HG02870 (cell line): ENCODE data around the gene CLIP3.
A peak's percentile ranks its signal among the peaks of the same experiment; 100 is the strongest.
"Not testable (repeated sequence)": the region's sequence is repeated elsewhere in the genome, so short reads cannot be mapped to it uniquely, and the experiment has no call there.

Experiments
- ATAC-seq: cut with Tn5 transposase; IDR thresholded peaks from one replicate; pipeline ENCODE4 v1.9.1; 2021; ENCODE audit warnings: mild to moderate bottlenecking, moderate library complexity; ENCODE audit not compliant: unreplicated experiment

CLIP3 gene

DNA sequence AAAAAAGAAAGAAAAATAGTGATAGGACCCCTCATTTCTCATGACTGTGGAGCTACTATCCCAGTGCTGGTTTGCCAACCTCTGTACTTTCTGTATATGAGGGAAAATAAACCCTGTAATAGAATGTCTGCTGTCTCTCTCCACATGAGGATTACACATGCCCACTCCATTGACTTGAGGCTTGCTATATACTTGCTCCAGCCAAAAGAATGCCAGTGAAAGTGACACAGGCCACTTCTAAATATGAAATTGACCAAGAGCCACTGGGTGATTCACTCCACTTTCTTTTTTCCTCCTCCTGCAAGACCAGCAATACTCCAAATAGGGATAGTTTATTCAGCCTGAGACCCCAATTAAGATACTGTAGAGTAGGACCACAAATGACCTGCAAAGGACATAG lies 15.2 kb upstream of the CLIP3 start:
- ATAC-seq = no peak

DNA sequence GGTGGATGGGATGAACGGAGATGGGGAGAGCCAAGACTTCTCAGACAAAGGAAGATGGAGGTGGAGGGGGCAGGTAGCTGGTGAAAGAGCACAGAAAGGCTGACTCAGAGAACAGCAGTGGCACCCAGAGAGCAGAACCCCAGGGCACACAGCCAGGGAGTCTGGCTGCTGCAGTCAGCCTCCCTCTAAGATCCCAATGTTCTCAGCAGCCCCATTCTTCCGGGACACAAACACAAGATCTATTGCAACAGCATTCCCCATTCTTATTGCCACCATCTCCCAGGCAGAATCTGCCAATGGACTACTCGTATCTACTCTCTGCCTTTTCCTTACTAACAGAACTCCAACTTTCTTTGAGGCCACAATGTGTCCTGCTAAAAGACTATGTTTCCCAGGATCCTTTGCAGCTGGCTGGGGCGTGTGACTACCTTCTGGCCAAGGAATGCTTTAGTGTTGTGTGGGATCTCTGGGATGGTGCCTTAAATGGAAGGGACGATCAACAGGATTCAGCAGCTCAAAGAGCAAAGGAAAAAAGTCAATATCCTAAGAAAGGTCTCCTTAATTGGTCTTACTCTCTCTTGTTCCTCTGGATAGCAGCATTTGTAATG lies 13.9 kb upstream of the CLIP3 start:
- no peak for ATAC-seq

DNA sequence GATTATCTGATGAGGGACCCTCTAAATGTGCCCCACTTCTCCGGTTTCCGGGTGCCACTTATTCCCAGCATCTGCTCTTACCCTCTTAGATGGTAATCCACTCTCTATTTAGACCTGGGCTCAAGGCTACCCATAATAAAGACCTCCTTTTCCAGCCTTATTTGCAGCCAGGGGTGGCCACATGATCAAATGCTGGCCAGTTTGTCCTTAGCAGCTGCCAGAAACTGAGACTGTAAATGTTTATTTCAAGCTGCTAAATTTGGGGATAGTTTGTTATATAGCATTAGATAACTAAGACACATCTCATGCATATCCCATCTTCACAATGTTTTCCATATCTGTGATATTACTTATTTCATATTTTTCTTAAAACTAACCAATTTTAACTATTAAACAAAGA lies 11.3 kb upstream of the CLIP3 start:
- no peak for ATAC-seq

DNA sequence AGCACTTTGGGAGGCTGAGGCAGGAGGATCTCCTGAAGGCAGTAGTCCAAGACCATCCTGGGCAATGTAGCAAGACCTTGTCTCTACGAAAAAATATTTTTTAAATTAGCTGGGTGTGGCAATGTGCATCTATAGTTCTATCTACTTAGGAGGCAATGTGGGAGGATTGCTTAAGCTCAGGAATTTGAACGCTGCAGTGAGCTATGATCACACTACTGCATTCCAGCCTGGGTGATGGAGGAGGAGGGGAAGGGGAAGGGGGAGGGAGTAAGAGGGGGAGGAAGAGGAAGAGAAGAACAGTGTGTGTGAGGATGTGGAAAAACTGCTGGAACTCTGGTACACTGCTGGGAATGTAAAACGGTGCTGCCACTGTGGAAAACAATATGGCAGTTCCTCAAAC lies 9.2 kb upstream of the CLIP3 start:
- no peak for ATAC-seq

DNA sequence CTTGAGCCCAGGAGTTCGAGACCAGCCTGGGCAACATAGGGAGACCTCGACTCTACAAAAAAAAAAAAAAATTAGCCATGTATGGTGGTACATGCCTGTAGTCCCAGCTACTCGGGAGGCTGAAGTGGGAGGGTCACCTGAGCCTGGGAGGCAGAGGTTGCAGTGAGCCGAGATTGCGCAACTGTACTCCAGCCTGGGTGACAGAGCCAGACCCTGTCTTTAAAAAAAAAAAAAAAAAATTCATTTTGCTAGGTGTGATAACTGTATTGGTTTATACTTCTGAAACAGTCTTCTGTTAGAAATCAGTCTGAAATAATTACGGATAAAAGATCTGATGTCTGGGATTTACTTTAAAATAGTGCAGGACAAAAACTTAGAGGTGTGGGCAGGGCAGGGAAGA lies 8.4 kb upstream of the CLIP3 start:
- ATAC-seq = not testable (repeated sequence)

DNA sequence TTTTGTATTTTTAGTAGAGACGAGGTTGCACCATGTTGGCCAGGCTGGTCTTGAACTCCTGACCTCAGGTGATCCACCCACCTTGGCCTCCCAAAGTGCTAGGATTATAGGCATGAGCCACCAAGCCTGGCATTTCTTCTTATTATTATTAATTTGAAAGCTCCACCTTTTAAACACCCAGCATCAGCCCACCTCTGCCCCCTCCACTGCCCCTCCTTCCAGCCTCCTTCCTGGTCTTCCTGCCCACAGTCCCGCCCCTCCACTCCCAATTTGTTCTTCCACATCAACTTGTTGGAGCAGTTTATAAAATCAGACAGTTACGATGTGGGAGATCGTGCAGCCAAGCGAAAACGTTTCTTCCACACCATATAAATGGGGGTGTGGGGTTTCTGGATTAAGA lies 7.8 kb upstream of the CLIP3 start:
- no peak for ATAC-seq

DNA sequence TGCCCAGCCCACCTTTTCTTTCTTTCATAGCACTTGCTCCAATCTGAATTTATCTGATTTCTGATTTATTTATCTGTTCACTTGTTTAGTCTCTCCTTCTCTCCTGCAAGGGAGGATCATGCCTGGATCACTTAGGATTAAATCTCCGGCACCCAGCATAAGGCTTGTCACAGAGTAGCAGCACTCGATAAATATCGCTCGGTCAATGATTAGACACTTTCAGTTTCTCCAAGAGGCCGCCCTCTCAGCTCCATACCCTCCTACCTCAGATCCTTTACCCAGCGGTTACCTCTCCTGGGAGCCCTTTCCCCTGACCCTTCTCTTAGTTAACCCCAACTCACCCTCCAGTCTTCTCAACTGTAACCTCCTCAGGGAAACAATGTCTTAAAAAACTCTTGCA lies 1.4 kb downstream of the CLIP3 start:
- ATAC-seq = no peak

DNA sequence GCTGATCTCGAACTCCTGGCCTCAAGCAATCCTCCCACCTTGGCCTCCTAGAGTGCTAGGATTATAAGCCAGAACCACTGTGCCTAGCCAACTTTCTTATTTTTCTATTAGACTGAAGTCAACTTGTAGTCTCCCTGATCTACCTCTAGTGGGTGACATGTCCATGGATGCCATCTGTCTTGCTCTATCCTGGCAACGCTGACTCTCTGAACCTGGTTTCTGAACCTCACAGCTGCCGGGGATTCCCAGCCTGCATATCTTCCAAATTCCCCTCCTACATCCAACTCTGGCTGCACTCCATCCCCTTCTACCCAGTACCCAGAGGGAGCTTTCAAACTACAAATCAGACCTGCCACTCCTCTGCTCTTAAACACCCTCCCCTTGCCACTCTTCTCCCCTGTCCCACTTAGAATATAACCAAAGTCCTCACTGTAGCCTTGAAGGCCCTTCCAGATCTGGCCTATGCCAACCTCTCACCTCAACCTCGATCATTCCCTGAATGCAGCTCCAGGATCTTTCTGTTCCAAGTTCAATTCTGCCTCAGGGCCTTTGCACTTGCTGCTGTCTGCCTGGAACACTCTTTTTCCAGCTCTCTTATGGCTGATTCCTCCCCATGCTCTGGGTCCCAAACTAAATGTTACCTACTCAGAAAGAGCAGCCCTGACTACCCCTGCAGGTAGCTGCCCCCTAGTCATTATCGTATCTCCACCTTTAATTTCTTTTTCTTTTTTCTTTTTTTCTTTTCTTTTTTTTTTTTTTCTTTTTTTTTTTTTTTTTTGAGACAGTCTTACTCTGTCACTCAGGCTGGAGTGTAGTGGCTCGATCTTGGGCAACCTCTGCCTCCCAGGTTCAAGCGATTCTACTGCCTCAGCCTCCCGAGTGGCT lies 2.2 kb downstream of the CLIP3 start:
- ATAC-seq = no peak

DNA sequence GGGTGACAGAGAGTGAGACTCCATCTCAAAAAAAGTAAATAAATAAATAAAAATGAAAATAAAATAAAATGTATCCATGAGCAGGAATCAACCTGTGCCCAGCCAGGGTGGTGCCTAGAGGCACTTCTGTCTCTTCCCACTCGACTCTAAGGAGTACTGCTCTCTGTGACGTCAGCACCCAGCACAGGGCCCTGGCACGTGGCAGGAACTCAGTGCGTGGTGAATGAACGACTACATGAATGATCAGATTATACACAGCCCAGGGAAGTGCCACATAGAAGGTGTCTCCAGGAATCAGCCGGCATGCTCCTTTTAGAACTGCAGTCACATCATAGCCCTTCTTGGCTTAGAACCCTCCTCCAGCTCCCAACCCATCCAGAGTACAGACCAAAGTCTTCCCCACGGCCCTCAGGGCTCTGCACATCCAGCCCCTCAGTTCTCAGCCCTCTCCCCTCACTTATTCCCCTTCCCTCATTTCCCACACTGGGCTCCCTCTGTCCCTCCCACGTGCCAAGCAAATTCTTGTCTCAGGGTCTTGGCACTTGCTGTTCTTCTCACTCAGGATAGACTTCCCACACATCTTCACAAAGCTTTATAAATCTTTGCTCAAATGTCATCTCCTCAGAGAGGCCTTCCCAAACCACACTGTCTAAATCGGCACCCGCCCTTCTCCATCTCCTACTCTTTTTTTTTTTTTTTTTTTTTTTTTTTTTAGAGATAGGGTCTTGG lies 4.2 kb downstream of the CLIP3 start:
- no peak for ATAC-seq

DNA sequence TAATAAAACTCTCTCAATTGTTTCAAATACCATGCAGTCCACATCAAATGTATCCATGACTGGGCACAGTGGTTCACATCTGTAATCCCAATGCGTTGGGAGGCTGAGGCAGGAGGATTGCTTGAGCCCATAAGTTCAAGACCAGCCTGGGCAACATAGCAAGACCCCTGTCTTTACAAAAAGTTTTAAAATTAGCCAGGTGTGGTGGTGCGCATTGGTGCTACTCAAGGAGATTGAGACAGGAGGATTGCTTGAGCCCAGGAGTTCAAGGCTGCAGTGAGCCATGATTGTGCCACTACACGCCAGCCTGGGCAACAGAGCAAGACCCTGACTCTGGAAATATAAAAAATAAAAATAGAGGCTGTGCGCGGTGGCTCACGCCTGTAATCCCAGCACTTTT lies 5.0 kb downstream of the CLIP3 start:
- no peak for ATAC-seq

DNA sequence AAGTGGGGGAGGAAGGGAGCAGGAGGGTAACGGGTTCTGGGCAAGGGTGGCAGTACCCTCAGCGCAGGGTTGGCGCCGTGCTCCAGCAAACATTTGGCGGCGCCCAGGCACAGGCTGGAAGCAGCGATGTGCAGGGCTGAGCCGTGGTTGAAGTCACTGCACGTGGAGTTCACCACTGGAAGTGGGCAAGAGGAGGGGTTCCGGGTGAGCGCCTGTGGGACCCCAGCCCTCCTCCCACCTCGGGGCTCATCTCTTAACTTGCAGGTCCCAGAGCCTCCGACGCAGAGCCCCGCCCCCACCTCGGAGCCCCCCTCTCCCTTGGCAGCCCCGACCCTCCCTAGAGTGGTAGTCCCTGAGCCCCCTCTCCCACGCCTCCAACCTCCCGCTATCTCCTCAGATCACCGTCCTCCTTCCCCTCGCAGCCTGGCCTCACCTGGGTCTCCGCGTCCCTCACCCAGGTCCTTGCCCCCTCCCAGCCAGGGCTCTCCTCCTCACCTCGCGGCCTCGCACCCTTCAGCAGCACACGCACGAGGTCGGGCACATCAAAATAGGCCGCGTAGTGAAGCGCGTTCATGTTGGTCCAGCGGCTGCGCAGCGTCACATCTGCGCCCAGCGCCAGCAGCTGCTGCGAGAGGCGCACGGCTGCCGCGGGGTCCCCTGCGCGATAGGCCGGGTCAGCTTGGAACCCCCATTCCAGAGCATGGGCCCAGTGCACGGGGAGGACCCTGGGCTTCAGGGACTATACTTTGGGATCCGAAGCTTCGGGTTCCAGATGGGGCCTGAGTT lies 6.4 kb downstream of the CLIP3 start:
- ATAC-seq = no peak

DNA sequence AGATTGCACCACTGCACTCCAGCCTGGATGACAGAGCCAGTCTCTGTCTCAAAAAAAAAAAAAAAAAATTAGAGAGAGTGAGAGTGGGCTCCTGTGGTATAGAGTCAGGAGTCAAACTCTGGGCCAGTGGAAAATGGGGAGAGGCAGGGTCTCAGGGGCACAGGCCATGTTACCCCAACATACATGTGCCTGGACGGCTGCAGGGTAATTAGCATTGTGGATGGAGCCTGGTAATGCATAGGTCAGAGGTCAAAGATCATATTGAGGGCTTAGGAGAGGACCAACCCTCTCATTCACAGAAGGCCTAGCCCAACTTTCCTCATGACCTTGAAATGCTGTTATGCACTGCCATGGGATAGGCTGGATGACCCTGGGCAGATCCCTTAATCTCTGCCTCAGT lies 7.1 kb downstream of the CLIP3 start:
- ATAC-seq = no peak

DNA sequence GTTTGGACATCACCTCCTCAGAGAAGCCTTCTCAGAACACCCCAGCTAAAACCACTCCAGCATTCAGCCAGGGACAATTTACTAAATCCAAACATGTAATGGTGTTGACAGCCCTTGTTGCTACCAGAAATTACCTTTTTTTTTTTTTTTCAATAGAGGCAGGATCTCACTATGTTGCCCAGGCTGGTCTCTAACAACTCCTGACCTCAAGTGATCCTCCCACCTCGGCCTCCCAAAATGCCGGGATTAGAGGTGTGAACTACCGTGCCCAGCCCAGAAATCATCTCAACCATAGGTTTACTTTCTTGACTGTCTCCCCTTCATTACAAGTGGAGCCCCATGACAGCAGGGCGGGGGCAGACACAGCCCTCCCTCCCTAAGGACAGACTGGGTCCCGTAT lies 9.2 kb downstream of the CLIP3 start:
- no peak for ATAC-seq

DNA sequence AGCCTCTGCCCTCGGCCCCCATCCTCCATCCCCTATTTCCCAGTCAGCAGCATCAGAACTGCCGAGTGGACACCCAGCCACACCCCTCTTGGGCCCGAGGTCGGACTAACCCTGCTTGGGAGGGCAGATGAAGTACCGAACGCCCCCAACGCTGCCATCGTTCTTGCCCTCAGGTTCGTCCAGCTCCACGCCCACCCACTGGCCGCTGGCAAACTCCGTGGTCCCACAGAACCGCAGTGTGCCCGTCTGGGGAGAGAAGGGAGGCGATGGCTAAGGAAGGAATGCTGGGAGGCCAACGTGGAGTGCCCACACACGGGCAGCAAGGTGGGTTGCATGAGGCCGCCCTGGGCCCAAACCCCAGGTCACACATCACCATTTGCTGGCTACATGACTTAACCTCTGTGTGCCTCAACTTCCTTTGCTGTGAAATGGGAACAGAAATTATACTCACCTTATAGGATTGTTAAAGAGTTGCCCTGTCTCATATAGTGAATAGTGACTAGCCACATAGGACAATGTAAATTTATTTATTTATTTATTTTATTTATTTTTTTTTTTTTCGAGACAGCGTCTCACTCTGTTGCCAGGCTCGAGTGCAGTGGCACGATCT lies 13.5 kb downstream of the CLIP3 start:
- ATAC-seq = no peak

DNA sequence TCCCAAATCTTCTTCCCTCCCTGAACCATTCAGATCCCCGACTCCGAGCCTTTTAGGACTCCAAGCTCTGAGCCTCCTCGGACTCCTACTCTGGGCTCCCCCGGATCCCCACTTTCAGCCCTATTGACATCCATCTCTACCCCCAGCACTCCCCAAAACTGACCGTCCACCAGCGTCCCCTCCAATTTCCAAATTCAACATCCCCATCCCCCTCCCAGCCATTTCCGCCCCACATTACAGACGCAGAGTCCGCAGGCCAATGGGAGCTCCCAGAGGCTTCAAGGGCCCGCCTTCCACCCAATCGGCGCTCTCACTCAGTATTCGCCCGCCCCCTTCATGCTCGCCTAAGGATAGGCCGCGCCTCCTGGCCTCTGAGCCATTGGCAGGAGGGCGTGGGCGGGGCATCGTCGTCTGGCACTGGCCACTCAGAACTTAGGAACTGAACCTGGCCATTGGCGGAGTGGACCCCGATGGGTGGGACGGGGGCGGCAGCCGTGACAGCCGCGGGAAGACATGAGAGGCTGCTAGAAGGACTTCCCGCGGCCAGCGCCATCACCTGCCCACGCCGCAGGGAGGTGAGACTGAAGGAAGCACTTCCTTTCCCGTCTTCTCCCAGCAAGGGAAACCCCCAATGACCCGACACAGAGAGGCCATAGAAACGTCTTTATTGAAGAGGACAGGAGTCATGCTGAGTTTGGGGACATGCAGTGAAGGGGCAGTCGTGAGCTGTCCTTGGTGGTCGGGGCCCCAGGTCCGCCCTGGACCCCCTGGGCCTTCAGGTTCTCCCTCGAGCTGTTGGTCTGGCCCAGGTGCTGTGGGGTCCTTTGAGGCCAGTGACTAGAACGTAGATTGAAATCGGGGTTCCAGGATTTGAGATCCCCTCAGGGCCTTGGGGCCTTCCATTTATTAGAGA lies 18.4 kb downstream of the CLIP3 start, which contains the start of gene ALKBH6:
TSS of gene ALKBH6 (minus strand) at position 202 of the 913 bp plus-strand sequence. CDS start 816 bp downstream, outside the sequence.
- ATAC-seq = peak; percentile 98

DNA sequence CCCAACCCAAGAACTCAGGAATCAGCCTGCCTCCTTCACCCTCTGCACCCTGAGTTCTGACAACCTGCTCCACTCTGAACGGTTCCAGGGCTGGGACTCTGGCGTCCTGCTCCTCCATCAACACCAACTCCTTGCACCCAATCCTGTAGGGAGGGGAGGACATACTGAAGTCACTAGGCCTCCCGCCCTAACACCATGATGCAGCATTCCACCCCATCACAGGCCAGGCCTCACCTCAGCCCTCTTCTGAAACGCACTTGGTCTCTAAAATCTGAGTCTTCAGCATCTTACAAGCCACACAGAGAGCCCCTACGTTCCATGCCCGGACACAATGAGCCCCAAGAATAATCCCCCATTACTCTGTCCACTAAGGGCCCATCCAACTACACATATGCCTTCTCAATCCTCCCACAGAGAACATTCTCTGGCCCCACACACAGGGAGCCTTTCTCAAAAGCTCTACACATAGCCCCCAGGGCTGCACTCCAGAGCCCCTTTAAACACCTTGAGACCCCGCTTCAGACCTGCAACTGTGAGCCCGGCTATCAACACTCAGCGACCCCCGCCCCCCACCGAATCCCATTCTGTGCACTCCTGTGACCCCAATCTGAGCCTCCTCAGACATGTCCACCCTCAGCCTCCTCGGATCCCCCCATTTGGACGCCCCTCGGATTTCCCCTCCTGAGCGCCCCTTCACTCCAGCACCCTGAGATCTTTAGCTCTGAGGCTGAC lies 19.2 kb downstream of the CLIP3 start:
- ATAC-seq = no peak

DNA sequence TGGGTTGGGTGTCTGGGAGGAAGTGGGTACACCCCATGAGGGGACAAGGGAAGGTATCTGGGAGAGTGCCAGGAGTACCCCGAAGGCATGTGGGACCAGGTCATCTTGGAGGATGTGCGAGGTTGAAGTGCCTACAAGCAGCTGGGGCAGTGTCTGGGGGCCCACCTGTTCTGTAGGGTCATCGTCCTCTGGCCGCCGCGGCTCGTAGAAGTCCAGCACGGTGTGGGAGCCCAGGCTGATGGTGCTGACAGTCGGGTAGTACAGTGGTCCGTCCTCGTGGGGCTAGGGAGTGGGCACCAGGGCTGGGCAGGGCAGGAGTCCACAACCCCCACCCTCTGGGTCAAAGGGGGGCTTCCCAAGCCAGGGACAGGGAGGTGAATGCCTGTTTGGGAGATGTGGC lies 22.3 kb downstream of the CLIP3 start:
- ATAC-seq = no peak

DNA sequence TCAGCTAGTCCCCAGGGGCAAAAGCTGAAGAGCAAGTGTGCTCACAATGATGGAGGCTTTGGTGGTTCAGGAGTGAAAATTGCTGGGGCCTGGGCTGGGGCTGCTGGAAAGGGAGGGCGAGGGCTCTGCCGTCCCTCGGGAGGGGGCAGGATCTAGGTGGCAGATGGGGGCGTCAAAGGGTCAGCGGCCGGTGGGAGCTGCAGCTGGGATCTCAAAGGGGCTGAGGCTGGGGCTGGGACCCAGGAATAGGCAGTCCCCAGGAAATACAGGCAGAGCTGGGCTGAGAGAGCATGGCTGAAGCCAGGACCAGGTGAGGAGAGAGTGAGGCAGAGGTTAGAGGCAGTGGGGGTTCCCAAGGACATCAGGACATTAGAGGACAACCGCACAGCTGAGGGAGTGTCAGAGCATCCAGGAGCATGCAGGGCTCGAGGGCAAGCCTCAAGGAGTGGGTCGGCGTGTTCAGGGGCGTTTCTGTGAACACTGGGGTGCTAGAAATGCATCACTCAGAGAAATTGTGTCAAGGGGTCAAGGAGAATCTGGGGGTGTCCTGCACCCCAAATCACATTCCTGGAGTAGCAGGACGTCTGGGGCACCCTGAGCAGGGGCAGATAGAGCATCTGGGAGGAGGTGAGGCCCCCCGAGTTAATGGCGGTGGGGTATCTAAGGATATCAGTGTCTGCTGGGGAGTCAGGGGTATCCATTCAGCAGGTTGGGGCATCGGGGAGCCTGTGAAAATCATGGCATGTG lies 22.9 kb downstream of the CLIP3 start:
- ATAC-seq = no peak
